IMR-90 (cell line): ENCODE results near the gene TRIM63. TPM values are rescaled to one million over a fixed set of nuclear protein-coding genes. Genes with fewer than 3 reads are reported as not detected.

Source experiments
- ATAC-seq: fragments of 200-7000 bp; cut with Tn5 transposase; 2 replicates; pipeline ENCODE4 v1.9.1; 2020; ENCODE audit warnings: low read depth, mild to moderate bottlenecking, moderate library complexity
- BruUV-seq: library from RNA; stranded (reverse); fragments of 400-500 nt; replicated peaks from 2 replicates; lab custom pipeline; 2021; lab: Mats Ljungman, UMichigan
- CTCF ChIA-PET: fragments of 300-600 bp; formaldehyde crosslinking; extraction: SDS; loops from one replicate; lab custom pipeline; 2021; ENCODE audit warnings: antibody characterized with exemption; lab: Yijun Ruan, JAX
- POLR2A ChIA-PET: fragments of 300-600 bp; sonication (Branson Sonifier 250); formaldehyde crosslinking; loops from one replicate; lab custom pipeline; 2022; ENCODE audit warnings: antibody characterized with exemption; ENCODE audit not compliant: unreplicated experiment; lab: Charles Lee
- DNase-seq: peaks from one replicate; pipeline ENCODE4 v3.0.0; 2013
- H2AFZ ChIP-seq: replicated peaks from 2 replicates; pipeline ENCODE3; 2013; ENCODE audit warnings: low read length, mild to moderate bottlenecking; ENCODE audit not compliant: poor library complexity
- H2AK5ac ChIP-seq: 2 replicates; pipeline ENCODE4 v1.6.1; 2013; ENCODE audit warnings: low read depth, low read length, inconsistent platforms
- H2AK9ac ChIP-seq: replicated peaks from 2 replicates; pipeline ENCODE3; 2013; ENCODE audit warnings: mild to moderate bottlenecking, low read depth, low read length, moderate library complexity; ENCODE audit not compliant: poor library complexity
- H2BK120ac ChIP-seq: 2 replicates; pipeline ENCODE4 v1.6.1; 2013; ENCODE audit warnings: low read depth, low read length, inconsistent platforms
- H2BK15ac ChIP-seq: 3 replicates; pipeline ENCODE4 v1.6.1; 2013; ENCODE audit warnings: low read depth, low read length, inconsistent platforms
- H2BK20ac ChIP-seq: 2 replicates; pipeline ENCODE4 v1.6.1; 2013; ENCODE audit warnings: low read depth, mild to moderate bottlenecking, inconsistent platforms, low read length, moderate library complexity
- H2BK5ac ChIP-seq: 2 replicates; pipeline ENCODE4 v1.6.1; 2013; ENCODE audit warnings: mild to moderate bottlenecking, low read depth, low read length, inconsistent platforms; ENCODE audit not compliant: poor library complexity, severe bottlenecking
- H3K14ac ChIP-seq: replicated peaks from 2 replicates; pipeline ENCODE4 v1.6.1; 2013; ENCODE audit warnings: low read depth, low read length, inconsistent platforms
- H3K18ac ChIP-seq: 2 replicates; pipeline ENCODE4 v1.6.1; 2013; ENCODE audit warnings: low read depth, low read length, control low read depth
- H3K23ac ChIP-seq: 2 replicates; pipeline ENCODE4 v1.6.1; 2013; ENCODE audit warnings: low read depth, low read length, inconsistent platforms
- H3K27ac ChIP-seq: 2 replicates; pipeline ENCODE4 v1.5.1; 2013; ENCODE audit warnings: mild to moderate bottlenecking, control low read depth, low read length; ENCODE audit not compliant: insufficient read depth
- H3K27me3 ChIP-seq: 2 replicates; pipeline ENCODE4 v1.6.1; 2013; ENCODE audit warnings: low read length; ENCODE audit not compliant: control insufficient read depth, insufficient read depth
- H3K36me3 ChIP-seq: 2 replicates; pipeline ENCODE4 v1.6.1; 2013; ENCODE audit warnings: low read length, mixed read lengths; ENCODE audit not compliant: control insufficient read depth, insufficient read depth
- H3K4ac ChIP-seq: 2 replicates; pipeline ENCODE4 v1.6.1; 2013; ENCODE audit warnings: low read depth, low read length, inconsistent platforms
- H3K4me1 ChIP-seq: 2 replicates; pipeline ENCODE4 v1.6.1; 2013; ENCODE audit warnings: low read length, mixed read lengths; ENCODE audit not compliant: control insufficient read depth, insufficient read depth
- H3K4me2 ChIP-seq: 2 replicates; pipeline ENCODE4 v1.6.1; 2013; ENCODE audit warnings: low read depth, mild to moderate bottlenecking, control low read depth, low read length, moderate library complexity
- H3K4me3 ChIP-seq: 2 replicates; pipeline ENCODE4 v1.5.1; 2013; ENCODE audit warnings: low read depth, mild to moderate bottlenecking, control low read depth, low read length, moderate library complexity; ENCODE audit not compliant: insufficient read depth
- H3K56ac ChIP-seq: 2 replicates; pipeline ENCODE4 v1.6.1; 2013; ENCODE audit warnings: low read length, inconsistent platforms; ENCODE audit not compliant: insufficient read depth; ENCODE audit errors: extremely low read depth
- H3K79me1 ChIP-seq, 2 experiments: 2 replicates each; pipeline ENCODE4 v1.6.1; 2013; ENCODE audit warnings: low read length in 2 of 2, inconsistent platforms in 1 of 2, low read depth in 1 of 2
- H3K9ac ChIP-seq: 2 replicates; pipeline ENCODE4 v1.6.1; 2013; ENCODE audit warnings: low read depth, low read length, control low read depth
- H3K9me1 ChIP-seq: 2 replicates; pipeline ENCODE4 v1.6.1; 2013; ENCODE audit warnings: low read length, inconsistent platforms; ENCODE audit not compliant: insufficient read depth
- H3K9me3 ChIP-seq: 2 replicates; pipeline ENCODE4 v1.6.1; 2013; ENCODE audit warnings: low read length; ENCODE audit not compliant: control insufficient read depth, insufficient read depth
- H4K20me1 ChIP-seq: 2 replicates; pipeline ENCODE4 v1.6.1; 2013; ENCODE audit warnings: low read length, inconsistent platforms; ENCODE audit not compliant: insufficient read depth
- H4K5ac ChIP-seq: 2 replicates; pipeline ENCODE4 v1.6.1; 2013; ENCODE audit warnings: mild to moderate bottlenecking, low read depth, low read length, control low read depth
- H4K8ac ChIP-seq, 2 experiments: 2 replicates each; pipeline ENCODE4 v1.6.1; 2013; ENCODE audit warnings: low read depth in 2 of 2, low read length in 2 of 2, control low read depth in 1 of 2, inconsistent platforms in 1 of 2
- H4K91ac ChIP-seq: 2 replicates; pipeline ENCODE4 v1.6.1; 2013; ENCODE audit warnings: low read depth, low read length, inconsistent platforms; ENCODE audit not compliant: insufficient read depth
- BHLHE40 ChIP-seq: fragments of 150-350 bp; IDR thresholded peaks from 2 replicates; pipeline ENCODE4 v1.6.1; 2016; ENCODE audit warnings: mild to moderate bottlenecking, low read depth, low read length
- FOS ChIP-seq: fragments of 150-350 bp; IDR thresholded peaks from 2 replicates; pipeline ENCODE4 v1.6.1; 2016; ENCODE audit warnings: low read depth, low read length
- MAFK ChIP-seq: IDR thresholded peaks from 2 replicates; pipeline ENCODE4 v1.6.1; 2012; ENCODE audit warnings: low read depth, low read length, improper control_type of control experiment
- MXI1 ChIP-seq: IDR thresholded peaks from 2 replicates; pipeline ENCODE4 v1.6.1; 2012; ENCODE audit warnings: low read depth, mild to moderate bottlenecking, low read length, moderate library complexity, borderline replicate concordance
- NFE2L2 ChIP-seq: fragments of 150-350 bp; IDR thresholded peaks from 2 replicates; pipeline ENCODE4 v1.6.1; 2016; ENCODE audit warnings: low read depth, mild to moderate bottlenecking, low read length
- RFX5 ChIP-seq: IDR thresholded peaks from 2 replicates; pipeline ENCODE4 v1.8.0; 2012; ENCODE audit warnings: low read depth, mild to moderate bottlenecking, low read length, moderate library complexity
- WGBS, 2 experiments: methylation state at CpG; one replicate each; pipeline versions ENCODE4 v1.1.5 to v1.1.7; 2013; ENCODE audit warnings: missing lambda C conversion rate in 2 of 2; ENCODE audit not compliant: insufficient read length in 1 of 2; ENCODE audit errors: extremely low coverage in 2 of 2; 5-methylcytosine and 5-hydroxymethylcytosine counted together
- dilution Hi-C: fragments of 300-500 bp; cut with HindIII; formaldehyde crosslinking; loops from one replicate; pipeline ENCODE4 v1.14.3; 2018; ENCODE audit warnings: low sequenced_read_pairs; ENCODE audit not compliant: unreplicated experiment
- in situ Hi-C: fragments of 300-500 bp; cut with MboI; formaldehyde crosslinking; loops from 3 replicates; pipeline ENCODE4 v1.14.3; 2019; ENCODE audit warnings: low sequenced_read_pairs, inconsistent platforms, mixed read lengths
- intact Hi-C: fragments of 100-400 bp; cut with micrococcal nuclease; formaldehyde crosslinking; loops from 2 replicates; pipeline ENCODE4 v1.10.0; 2022
- polyA plus RNA-seq, 3 experiments: library from polyadenylated mRNA; depleted of rRNA; stranded (reverse); fragments of >200 nt; gene quantifications; 2 replicates each; pipeline ENCODE4 v1.2.3, GENCODE V29; 2012; ENCODE audit warnings: low replicate concordance in 1 of 3
- total RNA-seq: library from RNA; depleted of rRNA; stranded (reverse); fragments of >200 nt; gene quantifications from 2 replicates; pipeline ENCODE4 v1.2.3, GENCODE V29; 2012
- TF ChIP-seq, protein P1 (sequence below): conservative IDR thresholded peaks from 2 replicates; pipeline ENCODE4 v1.5.1; 2012; ENCODE audit warnings: mild to moderate bottlenecking, low read depth, low read length, improper control_type of control experiment
- TF ChIP-seq, protein P2 (sequence below): fragments of 150-350 bp; IDR thresholded peaks from 2 replicates; pipeline ENCODE4 v1.6.1; 2017; ENCODE audit warnings: mild to moderate bottlenecking, antibody characterized with exemption, low read length, low read depth

Gene TRIM63
- total and polyA plus RNA-seq, 2 of the 4 experiments (the other 2 are of a cell fraction) = not detected

DNA sequence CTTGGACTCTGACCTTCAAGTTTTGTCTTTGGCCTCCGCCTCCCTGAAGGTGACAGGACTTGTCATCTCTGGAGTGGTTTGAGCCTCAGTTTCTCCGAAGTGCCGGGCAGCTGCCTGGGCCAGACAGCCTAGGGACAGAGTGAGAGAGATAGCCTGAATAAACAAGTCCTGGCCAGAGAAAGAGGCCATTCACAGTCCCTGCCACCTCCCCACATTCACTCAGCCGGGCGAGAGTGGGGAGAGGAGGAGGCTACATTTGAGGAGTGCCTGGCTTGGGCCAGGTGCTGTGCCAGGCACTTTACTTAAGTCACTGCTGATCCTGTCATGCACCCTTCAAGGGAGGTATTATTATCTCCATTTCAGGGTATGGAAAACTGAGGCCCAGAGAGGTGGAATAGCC, 42.4 kb downstream of the TRIM63 start:
- no peak overlapping the region for H3K4ac ChIP-seq
- H3K79me1 ChIP-seq = no peaks in the 10 kb centered on the region
- H3K27me3 ChIP-seq = peaks cover 3% of the 10 kb centered on the region; the same call in 1 of the 2 replicates
- no peaks in the 10 kb centered on the region for H4K20me1 ChIP-seq
- no peak overlapping the region for H3K23ac ChIP-seq
- no peak overlapping the region for H2AK9ac ChIP-seq
- no peak overlapping the region for H4K8ac ChIP-seq
- no TSS peak for BruUV-seq
- TF ChIP-seq BHLHE40 = no peak
- TF ChIP-seq, protein P1, sequence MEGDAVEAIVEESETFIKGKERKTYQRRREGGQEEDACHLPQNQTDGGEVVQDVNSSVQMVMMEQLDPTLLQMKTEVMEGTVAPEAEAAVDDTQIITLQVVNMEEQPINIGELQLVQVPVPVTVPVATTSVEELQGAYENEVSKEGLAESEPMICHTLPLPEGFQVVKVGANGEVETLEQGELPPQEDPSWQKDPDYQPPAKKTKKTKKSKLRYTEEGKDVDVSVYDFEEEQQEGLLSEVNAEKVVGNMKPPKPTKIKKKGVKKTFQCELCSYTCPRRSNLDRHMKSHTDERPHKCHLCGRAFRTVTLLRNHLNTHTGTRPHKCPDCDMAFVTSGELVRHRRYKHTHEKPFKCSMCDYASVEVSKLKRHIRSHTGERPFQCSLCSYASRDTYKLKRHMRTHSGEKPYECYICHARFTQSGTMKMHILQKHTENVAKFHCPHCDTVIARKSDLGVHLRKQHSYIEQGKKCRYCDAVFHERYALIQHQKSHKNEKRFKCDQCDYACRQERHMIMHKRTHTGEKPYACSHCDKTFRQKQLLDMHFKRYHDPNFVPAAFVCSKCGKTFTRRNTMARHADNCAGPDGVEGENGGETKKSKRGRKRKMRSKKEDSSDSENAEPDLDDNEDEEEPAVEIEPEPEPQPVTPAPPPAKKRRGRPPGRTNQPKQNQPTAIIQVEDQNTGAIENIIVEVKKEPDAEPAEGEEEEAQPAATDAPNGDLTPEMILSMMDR = no peak
- TF ChIP-seq FOS = no peak
- no peak for TF ChIP-seq NFE2L2
- TF ChIP-seq MXI1 = no peak
- TF ChIP-seq, protein P2, sequence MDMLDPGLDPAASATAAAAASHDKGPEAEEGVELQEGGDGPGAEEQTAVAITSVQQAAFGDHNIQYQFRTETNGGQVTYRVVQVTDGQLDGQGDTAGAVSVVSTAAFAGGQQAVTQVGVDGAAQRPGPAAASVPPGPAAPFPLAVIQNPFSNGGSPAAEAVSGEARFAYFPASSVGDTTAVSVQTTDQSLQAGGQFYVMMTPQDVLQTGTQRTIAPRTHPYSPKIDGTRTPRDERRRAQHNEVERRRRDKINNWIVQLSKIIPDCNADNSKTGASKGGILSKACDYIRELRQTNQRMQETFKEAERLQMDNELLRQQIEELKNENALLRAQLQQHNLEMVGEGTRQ = no peak
- TF ChIP-seq RFX5 = no peak
- TF ChIP-seq MAFK = no peak
- H2BK15ac ChIP-seq = no peak overlapping the region
- peaks cover 15% of the 10 kb centered on the region for H3K4me1 ChIP-seq
- H3K9ac ChIP-seq = no peak overlapping the region
- H2AK5ac ChIP-seq = no peak overlapping the region
- H3K14ac ChIP-seq = no peak overlapping the region
- H2BK20ac ChIP-seq = no peak overlapping the region
- ChIA-PET POLR2A (no interaction called here), CTCF (no interaction called here)
- no peak overlapping the region for H2AFZ ChIP-seq
- no peak overlapping the region for H4K91ac ChIP-seq
- no peak overlapping the region for H3K4me3 ChIP-seq
- dilution Hi-C loops = no loop called here
- no peak for ATAC-seq
- DNase-seq = no peak
- in situ Hi-C loops = no loop called here
- H2BK120ac ChIP-seq = no peak overlapping the region
- intact Hi-C loops = no loop called here
- peaks cover 4% of the 10 kb centered on the region for H3K9me1 ChIP-seq
- no peak overlapping the region for H2BK5ac ChIP-seq
- H3K36me3 ChIP-seq = no peaks in the 10 kb centered on the region
- H4K5ac ChIP-seq = no peak overlapping the region
- H3K9me3 ChIP-seq = no peaks in the 10 kb centered on the region
- no peak overlapping the region for H3K4me2 ChIP-seq
- no peak overlapping the region for H3K18ac ChIP-seq
- H3K56ac ChIP-seq = no peak overlapping the region
- H3K27ac ChIP-seq = no peak overlapping the region
- no CpG with 5 or more reads among the region's 5 CpGs for WGBS, 2 experiments
